MM.1S (cell line): ENCODE results near the gene KRT23.

Experiments used
- EZH2 ChIP-seq: fragments of 300-600 bp; sonication (generic); optimal IDR thresholded peaks from 2 replicates; pipeline ENCODE3; 2017; ENCODE audit warnings: low read depth, mild to moderate bottlenecking, antibody characterized with exemption, low read length, mixed read lengths
- TF ChIP-seq, protein P1 (sequence below): fragments of 300-600 bp; sonication (generic); IDR thresholded peaks from 2 replicates; pipeline ENCODE4 v1.5.1; 2016; ENCODE audit warnings: antibody characterized with exemption, low read length, mixed read lengths

DNA sequence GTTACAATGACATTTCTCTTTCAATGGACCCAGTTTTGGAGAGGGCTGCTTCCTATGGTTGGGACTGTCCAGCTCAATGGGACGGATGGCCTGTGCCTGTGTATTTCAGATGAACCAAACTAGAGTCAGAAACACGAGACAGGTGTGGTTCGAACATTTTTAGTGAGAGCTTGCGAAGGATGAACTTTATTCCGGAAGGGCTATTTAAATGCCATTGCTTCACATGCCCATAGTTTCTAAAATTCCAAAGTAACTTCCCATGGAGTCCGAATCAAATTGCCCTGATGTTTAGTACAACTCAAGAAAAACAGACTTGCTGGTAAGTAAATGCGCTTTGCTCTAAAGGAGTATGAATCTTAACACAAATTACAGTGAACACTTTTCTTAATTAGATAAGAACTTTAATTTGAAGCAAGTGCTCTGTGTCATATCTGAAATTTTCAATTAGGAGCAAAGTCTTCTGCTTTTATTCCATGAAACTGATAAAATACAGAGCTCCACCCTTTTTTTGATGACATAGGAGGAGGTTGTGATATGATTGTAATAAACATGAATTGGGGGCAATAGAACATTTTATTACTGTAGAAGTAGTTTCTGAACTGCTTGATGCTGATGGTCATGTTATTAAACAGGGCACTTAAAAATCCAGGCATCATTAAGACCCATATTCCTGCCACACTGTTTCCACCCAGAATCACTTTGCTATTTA, 53.7 kb downstream of the KRT23 start:
- TF ChIP-seq, protein P1, sequence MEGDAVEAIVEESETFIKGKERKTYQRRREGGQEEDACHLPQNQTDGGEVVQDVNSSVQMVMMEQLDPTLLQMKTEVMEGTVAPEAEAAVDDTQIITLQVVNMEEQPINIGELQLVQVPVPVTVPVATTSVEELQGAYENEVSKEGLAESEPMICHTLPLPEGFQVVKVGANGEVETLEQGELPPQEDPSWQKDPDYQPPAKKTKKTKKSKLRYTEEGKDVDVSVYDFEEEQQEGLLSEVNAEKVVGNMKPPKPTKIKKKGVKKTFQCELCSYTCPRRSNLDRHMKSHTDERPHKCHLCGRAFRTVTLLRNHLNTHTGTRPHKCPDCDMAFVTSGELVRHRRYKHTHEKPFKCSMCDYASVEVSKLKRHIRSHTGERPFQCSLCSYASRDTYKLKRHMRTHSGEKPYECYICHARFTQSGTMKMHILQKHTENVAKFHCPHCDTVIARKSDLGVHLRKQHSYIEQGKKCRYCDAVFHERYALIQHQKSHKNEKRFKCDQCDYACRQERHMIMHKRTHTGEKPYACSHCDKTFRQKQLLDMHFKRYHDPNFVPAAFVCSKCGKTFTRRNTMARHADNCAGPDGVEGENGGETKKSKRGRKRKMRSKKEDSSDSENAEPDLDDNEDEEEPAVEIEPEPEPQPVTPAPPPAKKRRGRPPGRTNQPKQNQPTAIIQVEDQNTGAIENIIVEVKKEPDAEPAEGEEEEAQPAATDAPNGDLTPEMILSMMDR, result no peak
- TF ChIP-seq EZH2, result no peak
